ENCODE measurements around the gene CCL25.
"Not testable (repeated sequence)": the region's sequence is repeated elsewhere in the genome, so short reads cannot be mapped to it uniquely, and the experiment has no call there.

CCL25 gene

DNA sequence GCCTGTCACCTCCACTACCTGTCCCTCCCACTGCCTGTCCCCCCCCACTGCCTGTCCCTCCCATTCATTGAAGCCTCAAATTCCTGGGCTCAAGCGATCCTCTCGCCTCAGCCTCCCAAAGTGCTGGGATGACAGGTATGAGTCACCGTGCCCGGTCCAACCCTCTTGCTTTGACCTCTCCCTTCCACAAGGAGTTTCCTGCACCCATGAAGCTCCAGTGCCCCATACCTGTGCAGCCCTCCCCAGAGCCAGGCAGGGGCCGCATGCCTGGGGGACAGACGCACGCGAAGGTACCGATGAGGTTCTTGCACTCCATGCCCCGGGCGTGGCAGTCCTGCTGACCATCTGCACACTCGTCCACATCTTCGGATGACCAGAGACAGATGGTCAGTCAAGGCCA, 34.3 kb downstream of the CCL25 start:
- no peak for DNase-seq

DNA sequence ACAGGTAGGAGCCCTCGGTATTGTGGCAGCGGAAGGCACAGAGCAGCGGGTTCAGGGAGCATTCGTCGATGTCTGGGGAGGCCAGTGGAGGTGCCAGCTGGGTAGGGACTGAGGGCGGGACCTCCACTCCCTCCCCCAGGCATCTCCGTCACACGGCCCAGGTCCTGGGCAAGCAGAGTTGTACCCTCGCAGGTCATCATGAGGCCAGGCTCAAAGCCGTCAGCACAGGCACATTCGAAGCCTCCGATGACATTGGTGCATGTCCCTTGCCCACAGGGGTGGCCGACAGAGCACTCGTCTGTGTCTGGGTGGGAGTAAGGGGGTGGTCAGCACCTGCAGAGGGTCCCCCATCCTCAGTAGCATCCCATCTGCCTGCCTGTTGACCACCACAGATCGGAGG, 35.3 kb downstream of the CCL25 start:
- no peak for DNase-seq

DNA sequence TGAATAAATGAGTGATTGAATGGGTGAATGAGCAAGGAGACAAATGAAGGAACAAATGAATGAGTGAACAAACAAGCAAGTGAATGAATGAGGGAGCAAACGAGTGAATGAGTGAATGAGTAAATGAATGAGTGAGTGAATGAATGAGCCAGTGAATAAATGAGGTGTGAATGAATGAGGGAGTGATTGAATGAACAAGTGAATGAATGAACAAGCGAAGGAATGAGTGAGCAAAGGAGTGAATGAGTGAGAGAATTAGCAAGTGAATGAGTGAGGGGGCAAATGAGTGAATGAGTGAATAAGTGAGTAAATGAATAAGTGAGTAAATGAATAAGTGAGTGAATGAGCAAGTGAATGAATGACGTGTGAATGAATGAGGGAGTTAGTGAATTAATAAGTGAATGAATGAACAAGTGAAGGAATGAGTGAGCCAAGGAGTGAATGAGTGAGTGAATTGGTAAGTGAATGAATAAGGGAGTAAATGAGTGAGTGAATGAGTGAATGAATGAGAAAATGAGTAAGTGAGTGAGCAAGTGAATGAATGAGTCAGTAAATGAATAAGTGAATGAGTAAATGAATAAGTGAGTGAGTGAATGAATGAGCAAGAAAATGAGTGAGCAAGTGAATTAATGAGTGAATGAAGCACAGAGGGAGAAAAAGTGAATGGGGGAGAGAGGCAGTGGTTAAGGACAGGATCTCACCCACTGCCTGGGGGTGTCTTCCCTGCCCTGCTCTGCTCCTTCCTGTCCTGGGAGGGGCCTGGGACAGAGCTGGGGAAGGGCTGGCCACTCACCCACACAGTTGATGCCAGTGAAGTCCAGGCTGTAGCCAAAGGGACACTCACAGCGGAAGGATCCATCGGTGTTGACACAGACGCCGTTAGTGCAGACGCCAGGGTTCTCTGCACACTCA, 36.4 kb downstream of the CCL25 start:
- no peak for DNase-seq

DNA sequence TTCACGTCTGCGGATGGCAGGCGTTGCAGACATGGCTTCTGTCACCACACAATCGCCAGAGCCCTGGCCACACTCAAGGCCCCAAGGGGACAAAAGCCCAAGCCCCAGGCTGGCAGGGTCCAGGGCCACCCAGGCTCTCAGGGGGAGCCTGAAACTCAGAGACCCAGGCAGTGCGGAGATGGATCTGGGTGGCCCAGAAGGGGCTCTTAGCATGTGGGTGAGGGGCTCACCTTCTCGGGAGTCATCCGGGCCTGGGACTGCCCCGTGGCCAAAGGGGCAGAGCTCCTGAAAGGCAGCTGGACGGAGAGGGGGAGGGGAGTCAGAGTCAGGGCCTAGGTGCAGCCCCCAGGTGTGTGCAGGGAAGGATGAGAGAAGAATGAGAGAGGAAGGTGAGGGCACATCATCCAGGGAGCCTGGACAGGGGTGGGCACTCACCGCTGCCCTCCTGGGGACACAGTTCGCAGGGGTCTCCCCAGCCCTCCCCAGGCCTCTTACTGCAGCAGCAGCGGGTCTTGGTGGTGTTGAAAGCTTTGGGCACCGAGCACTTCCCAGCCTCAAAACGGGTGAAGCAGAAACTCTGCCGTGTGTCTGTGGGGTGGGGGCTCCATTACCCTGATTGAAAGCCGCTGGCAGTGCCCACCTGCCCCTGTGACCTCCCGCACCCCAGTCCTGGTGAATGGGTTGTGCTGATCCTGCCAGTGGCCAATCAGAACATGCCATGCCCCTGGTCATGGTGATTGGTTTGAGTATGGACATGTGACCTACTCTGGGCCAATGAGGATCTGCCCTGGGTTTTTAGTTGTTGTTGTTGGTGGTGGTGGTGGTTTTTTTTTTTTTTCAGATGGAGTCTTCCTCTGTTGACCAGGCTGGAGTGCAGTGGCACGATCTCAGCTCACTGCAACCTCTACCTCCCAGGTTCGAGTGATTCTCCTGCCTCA, 37.4 kb downstream of the CCL25 start:
- no peak for DNase-seq

DNA sequence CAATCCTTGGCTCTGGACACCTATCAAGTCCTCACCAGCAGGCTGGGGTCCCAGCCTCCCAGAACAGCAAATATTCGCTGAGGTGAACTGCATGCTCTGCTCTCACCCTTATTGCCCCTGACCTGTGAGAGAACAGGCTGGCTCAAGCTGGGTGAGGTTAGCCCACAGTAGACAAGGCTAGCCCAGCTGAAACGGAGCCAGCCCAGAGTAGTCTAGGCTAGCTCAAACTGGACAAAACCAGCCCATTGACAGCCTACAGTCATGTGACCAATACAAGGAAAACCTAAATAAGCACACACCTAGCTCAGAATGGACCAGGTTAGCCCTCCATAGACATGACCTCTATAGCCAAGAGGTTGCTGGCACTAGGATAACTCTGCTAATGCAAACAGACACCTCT, 38.4 kb downstream of the CCL25 start:
- no peak for DNase-seq

DNA sequence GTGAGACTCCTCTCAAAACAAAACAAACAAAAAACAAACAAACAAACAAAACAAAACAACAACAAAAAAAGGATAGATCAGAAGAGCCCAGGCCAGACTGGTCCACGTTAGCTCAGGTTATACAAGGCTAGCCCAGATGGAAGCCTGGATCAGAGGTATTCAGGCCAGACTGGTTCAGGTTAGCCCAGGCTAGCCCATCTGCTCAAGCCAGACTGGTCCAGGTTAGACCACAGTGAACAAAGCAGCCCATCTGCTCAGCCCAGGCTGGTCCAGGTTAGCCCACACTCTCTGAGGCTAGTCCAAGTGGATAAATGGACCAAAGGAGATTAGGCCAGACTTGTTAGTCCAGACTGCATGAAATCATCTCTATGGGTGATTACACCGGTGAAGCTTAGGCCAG, 41.2 kb downstream of the CCL25 start:
- DNase-seq = no peak

DNA sequence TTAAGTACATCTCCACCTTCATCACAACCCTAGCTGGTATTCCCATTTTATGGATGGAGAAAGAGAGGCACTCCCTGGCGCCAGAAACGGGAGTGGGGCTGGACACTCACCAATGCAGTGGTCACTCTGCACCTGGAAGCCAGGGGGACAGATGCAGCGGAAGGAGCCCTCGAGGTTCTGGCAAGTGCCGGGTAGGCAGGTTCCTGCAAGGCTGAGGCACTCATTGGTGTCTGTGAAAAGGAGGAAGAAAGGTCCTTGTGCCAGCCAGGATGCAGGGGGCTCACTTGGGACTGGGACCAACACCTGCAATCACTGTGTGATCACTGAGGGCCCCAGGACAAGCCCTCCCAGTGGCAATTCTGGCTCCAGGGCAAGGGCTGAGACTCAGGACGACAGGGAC, 41.8 kb downstream of the CCL25 start:
- DNase-seq = no peak

DNA sequence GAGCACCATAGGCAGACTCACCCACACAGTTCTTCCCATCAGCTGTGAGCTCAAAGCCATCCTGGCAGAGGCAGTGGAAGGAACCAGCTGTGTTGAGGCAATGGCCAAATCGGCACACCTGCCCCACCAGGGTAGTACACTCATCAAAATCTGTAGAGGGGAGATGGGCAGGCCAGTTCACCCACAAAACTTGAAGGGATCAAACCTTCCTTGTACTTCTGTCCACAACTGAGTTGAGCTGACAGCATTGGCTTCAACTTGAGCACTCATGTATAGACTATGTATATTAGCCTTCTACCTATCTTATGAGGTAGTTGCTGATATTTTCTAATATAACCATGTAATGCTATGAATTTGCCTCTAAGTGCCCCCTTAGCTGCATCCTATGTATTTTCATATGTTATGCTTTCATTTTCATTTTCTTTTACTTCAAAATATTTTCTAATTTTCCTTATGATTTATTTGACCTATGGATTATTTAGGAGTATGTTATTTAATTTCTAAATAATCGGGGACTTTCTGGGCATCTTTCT, 42.9 kb downstream of the CCL25 start:
- no peak for DNase-seq

DNA sequence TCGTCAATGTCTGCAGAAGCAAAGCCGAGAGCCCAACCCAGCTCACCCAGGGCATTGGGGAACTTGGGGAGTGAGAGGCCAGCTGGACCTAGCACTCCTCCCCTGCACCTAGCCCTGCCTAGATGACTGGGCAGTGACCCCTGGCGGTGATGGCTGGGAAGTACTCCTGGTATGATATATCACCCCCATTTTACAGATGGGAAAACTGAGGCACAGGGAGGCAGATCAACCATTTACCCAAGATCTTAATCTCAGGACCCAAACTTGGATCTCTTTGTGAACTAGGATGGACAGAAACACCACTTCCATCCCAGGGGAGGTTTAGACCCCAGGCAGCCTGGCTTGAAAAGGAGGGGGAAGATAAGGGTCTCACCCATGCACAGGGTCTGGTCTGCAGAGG, 43.5 kb downstream of the CCL25 start:
- DNase-seq = no peak

DNA sequence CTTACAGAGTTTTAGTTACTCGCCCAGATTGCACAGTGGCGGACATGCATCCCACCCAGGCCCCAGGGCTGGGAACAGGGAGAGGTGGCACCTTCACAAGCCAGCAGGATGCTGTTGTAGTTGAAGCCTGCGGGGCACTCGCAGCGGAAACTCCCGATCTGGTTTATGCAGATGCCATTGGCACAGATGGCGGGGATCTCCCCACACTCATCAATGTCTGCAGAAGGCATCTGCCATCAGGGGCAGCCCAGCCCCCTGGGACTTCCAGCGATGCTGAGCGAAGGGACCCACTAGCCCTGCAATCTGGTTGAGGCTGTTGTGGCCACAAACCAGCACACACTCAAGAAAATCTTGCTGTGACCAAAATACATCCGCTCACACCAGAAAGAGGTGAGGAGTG, 44.6 kb downstream of the CCL25 start:
- DNase-seq = no peak

DNA sequence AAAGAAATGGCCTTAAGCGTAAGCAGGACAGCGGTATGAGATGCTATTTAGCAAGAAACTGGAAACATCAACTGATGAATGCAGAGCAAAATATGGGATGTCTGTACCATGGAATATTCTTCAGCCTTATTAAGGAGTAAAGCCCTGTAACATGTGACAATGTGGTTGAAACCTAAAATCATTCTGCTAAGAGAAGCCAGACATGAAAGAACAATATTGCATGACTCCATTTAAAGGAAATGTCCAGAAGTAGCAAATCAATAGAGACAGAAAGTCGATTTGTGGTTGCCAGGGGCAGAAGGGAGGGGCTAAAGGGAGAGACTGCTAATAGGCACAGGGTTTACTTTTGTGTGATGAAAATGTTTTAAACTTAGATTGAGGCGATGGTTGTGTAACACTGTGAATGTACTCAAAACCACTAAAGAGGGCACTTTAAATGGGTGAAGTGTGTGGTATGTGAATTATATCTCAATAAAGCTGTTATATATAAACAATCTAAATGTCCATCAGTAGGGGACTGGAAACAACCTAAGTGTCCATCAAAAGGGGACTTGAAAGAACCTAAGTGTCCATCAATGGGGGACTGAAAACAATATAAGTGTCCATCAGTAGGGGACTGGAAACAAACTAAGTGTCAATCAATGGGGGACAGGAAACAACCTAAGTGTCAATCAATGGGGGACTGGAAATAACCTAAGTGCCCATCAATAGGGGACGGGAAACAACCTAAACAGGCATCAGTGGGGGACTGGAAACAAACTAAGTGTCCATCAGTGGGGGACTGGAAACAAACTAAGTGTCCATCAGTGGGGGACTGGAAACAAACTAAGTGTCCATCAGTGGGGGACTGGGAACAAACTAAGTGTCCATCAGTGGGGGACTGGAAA, 45.4 kb downstream of the CCL25 start:
- DNase-seq = no peak

DNA sequence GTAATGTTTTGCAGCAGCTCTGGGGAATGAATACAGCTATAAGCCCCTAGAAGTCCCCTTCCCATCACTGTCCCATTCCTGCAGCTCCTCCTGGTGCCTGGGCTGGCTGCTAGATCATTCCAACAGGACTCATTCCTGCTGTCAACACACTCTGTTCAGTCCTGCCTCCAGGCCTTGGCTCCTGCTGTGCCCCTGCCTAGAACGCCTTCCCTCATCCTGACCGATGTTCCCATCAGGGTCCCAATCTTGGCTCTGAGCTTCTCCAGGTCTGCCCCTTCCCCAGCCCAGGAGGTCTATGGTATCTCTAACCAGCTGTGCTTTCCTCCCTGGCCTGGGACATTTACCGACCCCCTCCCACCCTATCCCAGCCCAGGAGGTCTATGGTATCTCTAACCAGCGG, 48.8 kb downstream of the CCL25 start:
- DNase-seq = no peak

DNA sequence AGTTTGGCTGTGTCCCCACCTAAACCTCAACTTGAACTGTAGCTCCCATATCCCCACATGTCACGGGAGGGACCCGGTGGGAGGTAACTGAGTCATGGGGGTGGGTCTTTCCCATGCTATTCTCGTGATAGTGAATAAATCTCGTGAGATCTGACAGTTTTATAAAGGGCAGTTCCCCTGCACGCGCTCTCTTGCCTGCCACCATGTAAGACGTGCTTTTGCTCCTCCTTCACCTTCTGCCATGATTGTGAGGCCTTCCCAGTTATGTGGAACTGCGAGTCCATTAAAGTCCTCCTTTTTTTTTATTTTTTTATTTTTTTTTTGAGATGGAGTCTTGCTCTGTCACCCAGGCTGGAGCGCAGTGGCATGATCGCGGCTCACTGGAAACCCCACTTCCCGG, 49.4 kb downstream of the CCL25 start:
- DNase-seq = not testable (repeated sequence)

DNA sequence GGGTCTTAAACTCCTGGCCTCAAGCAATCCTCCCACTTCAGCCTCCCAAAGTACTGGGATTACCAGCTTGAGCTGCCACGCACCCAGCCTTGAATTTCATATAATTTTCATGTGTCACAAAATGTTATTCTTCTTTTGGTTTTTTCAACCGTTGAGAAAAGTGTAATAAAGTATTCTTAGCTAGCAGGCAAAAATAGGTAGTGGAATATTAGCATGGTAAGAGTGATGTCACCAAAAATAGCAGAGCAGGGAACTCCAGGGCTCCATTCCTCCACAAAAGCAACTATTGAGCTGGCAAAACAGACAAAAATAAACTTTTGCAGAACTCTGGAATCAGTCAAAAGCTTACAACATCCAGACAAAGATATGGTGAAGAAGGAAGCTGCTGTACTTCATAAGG, 52.9 kb downstream of the CCL25 start:
- no peak for DNase-seq

DNA sequence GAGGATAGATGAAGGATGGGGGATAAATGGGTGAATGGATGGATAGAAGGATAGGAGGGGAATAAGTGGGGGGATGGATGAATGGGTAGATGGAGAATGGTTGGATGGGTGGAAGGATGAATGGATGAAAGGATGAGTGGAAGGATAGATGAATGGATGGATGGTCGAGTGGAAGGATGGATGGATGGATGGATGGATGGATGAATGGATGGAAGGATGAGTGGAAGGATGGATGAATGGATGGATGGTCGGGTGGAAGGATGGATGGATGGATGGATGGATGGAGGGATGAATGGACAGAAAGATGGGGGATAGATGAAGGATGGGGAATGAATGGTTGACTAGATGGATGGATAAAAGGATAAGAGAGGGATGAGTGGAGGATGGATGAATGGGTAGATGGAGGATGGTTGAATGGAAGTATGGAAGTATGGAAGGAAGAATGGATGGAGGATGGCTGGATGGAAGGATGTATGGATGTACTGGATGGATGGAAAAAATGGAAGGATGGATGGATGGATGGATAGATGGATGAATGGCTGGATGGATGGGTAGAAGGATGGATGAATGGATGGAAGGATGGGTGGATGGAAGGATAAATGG, 54.8 kb downstream of the CCL25 start:
- DNase-seq = no peak

DNA sequence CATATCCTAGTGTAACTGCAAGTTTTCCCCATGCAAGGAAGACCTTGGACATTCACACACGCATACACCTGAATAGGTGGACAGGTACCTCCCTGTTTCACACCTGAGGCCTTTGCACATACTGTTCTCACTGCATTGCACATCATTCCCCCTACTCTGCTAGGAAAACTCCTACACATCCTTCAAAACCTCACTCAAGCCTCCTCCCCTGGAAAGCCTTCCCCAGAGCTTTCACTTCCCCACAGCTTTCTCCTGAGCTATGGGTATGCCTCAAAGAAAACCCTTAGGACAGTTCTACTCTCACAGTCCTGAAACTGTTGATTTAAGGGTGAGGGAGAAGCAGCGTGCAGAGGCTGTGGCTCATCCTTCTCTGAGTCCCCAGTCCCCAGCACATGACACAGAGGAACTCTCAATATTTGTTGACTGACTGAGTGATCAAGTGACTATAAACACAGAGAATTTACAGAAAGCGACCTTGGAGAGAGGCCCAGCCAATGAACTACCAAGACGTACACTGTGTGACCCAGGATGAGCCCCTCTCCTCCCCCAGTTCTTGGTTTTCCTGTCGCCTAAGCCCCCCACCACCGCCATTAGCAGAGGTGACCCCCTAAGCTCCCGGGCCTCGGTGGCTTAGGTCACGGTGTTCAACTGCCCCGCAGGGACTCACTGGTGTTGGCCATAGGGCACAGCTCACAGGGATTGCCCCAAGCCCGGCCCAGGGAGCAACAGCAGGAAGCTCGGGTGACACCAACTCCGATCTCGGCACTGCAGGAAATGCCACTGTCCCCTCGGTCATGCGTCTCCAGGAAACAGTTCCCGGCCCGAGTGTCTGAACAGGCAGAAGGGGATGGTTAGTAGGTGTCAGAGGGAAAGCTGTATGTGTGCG, 56.2 kb downstream of the CCL25 start:
- DNase-seq = no peak

DNA sequence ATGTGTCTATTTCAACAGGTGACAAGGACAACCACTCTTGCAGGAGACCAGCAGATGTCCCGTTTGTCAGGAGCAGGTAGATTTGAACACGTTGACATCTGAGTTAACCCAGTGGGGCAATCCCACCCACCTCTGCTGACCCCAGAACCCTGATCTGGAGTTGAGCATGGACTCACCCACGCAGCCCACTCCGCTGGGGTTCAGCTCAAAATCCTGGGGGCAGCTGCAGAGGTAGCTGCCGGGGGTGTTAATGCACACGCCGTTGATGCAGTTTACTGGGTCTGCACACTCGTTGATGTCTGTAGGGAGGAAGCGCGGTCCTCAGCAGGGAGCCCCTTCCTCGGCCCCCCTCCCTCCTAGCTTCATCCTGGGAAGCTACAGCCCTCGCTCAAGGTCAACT, 56.9 kb downstream of the CCL25 start:
- DNase-seq = no peak

DNA sequence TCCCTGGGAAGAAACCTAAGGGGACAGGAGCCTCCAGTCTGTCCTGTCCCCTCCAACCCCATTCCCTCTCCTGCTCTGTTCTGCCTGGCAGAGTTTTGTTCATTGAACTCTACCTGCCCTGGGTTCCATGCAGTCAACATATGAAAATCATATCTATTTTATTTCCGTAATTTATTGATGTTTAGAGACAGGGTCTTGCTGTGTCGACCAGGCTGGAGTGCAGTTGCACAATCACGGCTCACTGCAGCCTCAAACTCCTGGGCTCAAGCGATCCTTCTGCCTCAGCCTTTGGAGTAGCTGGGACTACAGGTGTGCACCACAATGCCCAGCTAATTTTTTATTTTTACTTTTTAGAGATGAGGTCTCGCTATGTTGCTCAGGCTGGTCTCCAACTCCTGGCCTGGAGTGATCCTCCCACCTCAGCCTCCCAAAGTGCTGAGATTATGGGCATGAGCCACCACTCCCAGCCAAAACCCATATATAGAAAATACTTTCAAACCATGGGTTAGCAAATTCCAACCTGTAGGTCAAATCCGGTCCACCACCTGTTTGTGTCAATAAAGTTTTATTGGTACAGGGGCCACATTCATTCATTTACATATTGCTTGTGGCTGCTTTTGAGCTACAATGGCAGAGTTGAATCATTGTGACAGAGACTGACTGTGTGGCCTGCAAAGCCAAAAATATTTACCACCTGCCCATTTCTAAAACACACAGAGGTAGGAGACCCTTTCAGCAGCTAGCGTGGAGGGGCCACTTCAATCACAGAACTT, 57.5 kb downstream of the CCL25 start:
- DNase-seq = no peak

DNA sequence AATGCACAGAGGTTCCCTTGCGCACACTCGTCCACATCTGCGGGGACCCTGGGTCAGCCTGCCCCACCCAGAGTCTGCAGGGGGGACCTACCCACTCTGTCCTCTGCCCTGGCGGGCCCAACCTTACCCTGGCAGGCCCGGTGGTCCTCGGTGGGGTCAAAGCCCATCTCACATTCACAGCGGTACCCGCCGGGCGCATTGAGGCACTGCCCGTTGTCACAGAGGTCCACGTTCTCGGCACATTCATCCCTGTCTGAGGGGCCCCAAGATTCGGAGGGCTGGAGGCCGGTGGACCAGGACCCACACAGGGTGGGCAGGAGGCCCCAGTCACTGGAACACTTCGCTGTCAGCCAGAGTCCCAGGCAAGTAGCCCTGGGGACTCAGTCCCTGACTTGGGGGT, 58.4 kb downstream of the CCL25 start:
- DNase-seq = no peak

DNA sequence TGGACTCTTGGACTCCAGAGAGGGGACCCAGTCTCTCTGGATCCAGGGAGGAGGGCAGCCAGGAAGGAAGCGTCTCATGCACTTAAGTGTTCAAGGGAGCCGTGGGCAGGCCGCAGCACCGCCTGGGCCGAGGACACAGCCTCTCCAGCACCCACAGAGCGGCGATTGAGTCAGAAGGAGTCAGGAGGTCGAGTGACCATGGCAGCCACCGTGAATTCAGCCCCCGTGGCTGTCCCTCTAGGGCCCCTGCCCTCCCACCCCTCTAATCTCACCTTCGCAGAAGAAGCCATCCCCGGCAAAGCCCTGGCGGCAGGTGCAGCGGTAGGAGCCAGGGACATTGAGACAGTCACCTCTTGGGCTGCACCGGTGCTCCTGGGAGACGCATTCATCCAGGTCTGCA, 58.8 kb downstream of the CCL25 start:
- DNase-seq = no peak

Data from fibroblast of skin of abdomen (primary cell).